DOHH2 (cell line): ENCODE results near the gene HSF2BP.

Experiments used
- H3F3A ChIP-seq: fragments of 200-600 bp; sonication (generic), shearing (Covaris generic); 2 replicates; pipeline ENCODE4 v1.6.0; 2016; ENCODE audit warnings: antibody characterized with exemption, mild to moderate bottlenecking; ENCODE audit not compliant: control insufficient read depth, insufficient read depth
- H3K27ac ChIP-seq: fragments of 200-600 bp; sonication (generic); 2 replicates; pipeline ENCODE4 v1.5.1; 2014; ENCODE audit warnings: low read depth, mild to moderate bottlenecking, low read length, moderate library complexity
- H3K27me3 ChIP-seq: fragments of 200-600 bp; sonication (generic); 2 replicates; pipeline ENCODE4 v1.6.1; 2014; ENCODE audit warnings: mild to moderate bottlenecking, low read length, mixed read lengths; ENCODE audit not compliant: control insufficient read depth
- H3K36me3 ChIP-seq: fragments of 200-600 bp; sonication (generic); 2 replicates; pipeline ENCODE4 v1.6.1; 2014; ENCODE audit warnings: mild to moderate bottlenecking, low read length, moderate library complexity, mixed read lengths; ENCODE audit not compliant: control insufficient read depth
- H3K4me1 ChIP-seq: fragments of 200-600 bp; sonication (generic); 2 replicates; pipeline ENCODE4 v1.6.1; 2014; ENCODE audit warnings: mild to moderate bottlenecking, low read length, mixed read lengths; ENCODE audit not compliant: control insufficient read depth
- H3K4me2 ChIP-seq: fragments of 200-600 bp; sonication (generic); 2 replicates; pipeline ENCODE4 v1.6.0; 2014; ENCODE audit warnings: mild to moderate bottlenecking, low read length, moderate library complexity
- H3K4me3 ChIP-seq: fragments of 200-600 bp; sonication (generic); 2 replicates; pipeline ENCODE4 v1.5.1; 2014; ENCODE audit warnings: mild to moderate bottlenecking, low read length, mixed read lengths
- H3K79me2 ChIP-seq: fragments of 200-600 bp; sonication (generic); 2 replicates; pipeline ENCODE4 v1.6.1; 2014; ENCODE audit warnings: mild to moderate bottlenecking, low read length, mixed read lengths; ENCODE audit not compliant: control insufficient read depth
- H3K9me2 ChIP-seq: fragments of 200-600 bp; sonication (generic); replicated peaks from 2 replicates; pipeline ENCODE4 v1.6.1; 2014; ENCODE audit warnings: mild to moderate bottlenecking, low read length, mixed read lengths; ENCODE audit not compliant: control insufficient read depth
- H3K9me3 ChIP-seq: fragments of 200-600 bp; sonication (generic); 2 replicates; pipeline ENCODE4 v1.6.1; 2014; ENCODE audit warnings: antibody characterized with exemption, low read length, mixed read lengths; ENCODE audit not compliant: control insufficient read depth, insufficient read depth
- H4K20me1 ChIP-seq: fragments of 200-600 bp; sonication (generic); 2 replicates; pipeline ENCODE4 v1.6.0; 2014; ENCODE audit warnings: low read depth, mild to moderate bottlenecking, antibody characterized with exemption, low read length, moderate library complexity; ENCODE audit not compliant: control insufficient read depth, insufficient read depth
- CTCF ChIP-seq: fragments of 200-600 bp; sonication (generic); IDR thresholded peaks from one replicate; pipeline ENCODE4 v1.5.1; 2014; ENCODE audit warnings: antibody characterized with exemption, mild to moderate bottlenecking, low read depth, low read length; ENCODE audit not compliant: poor library complexity, severe bottlenecking
- EZH2phosphoT487 ChIP-seq: fragments of 200-600 bp; sonication (generic); IDR thresholded peaks from 2 replicates; pipeline ENCODE4 v1.6.1; 2017; ENCODE audit warnings: borderline replicate concordance, mild to moderate bottlenecking, antibody characterized with exemption, low read length, moderate library complexity, mixed read lengths

Gene HSF2BP

GRCh38 chr21:43694437-43695079, 35.3 kb upstream of the HSF2BP start:
- H3K4me3 ChIP-seq: no peak overlapping the region
- peaks cover 10% of the 10 kb centered on the region for H3F3A ChIP-seq
- no peaks in the 10 kb centered on the region for H3K79me2 ChIP-seq
- peaks cover 67% of the 10 kb centered on the region for H3K36me3 ChIP-seq
- H3K27me3 ChIP-seq: no peaks in the 10 kb centered on the region
- no peaks in the 10 kb centered on the region for H4K20me1 ChIP-seq
- H3K4me1 ChIP-seq: no peaks in the 10 kb centered on the region
- no peak for TF ChIP-seq EZH2phosphoT487
- no peak for TF ChIP-seq CTCF
- no peak overlapping the region for H3K4me2 ChIP-seq
- H3K27ac ChIP-seq: no peak overlapping the region
- no peaks in the 10 kb centered on the region for H3K9me2 ChIP-seq
- no peaks in the 10 kb centered on the region for H3K9me3 ChIP-seq

GRCh38 chr21:43693981-43694380, 34.7 kb upstream of the HSF2BP start:
- Histone ChIP-seq H3K4me2 (no peak overlapping the region), H3K9me2 (no peaks in the 10 kb centered on the region), H3K79me2 (no peaks in the 10 kb centered on the region), H3K4me1 (no peaks in the 10 kb centered on the region), H3K27me3 (no peaks in the 10 kb centered on the region), H3K9me3 (no peaks in the 10 kb centered on the region), H3K4me3 (no peak overlapping the region), H3F3A (peaks cover 10% of the 10 kb centered on the region), H3K36me3 (peaks cover 73% of the 10 kb centered on the region), H4K20me1 (no peaks in the 10 kb centered on the region), H3K27ac (no peak overlapping the region)
- no peak for TF ChIP-seq CTCF
- TF ChIP-seq EZH2phosphoT487: no peak

GRCh38 chr21:43692949-43693348, 33.7 kb upstream of the HSF2BP start:
- Histone ChIP-seq H3K4me3 (no peak overlapping the region), H3K79me2 (no peaks in the 10 kb centered on the region), H3K36me3 (peaks cover 83% of the 10 kb centered on the region), H3F3A (peaks cover 10% of the 10 kb centered on the region), H3K4me1 (no peaks in the 10 kb centered on the region), H3K27ac (no peak overlapping the region), H4K20me1 (no peaks in the 10 kb centered on the region), H3K4me2 (no peak overlapping the region), H3K9me2 (no peaks in the 10 kb centered on the region), H3K27me3 (no peaks in the 10 kb centered on the region), H3K9me3 (no peaks in the 10 kb centered on the region)
- TF ChIP-seq EZH2phosphoT487 (no peak), CTCF (no peak)
